ENCODE measurements around the gene ELP2.

ELP2 gene

DNA sequence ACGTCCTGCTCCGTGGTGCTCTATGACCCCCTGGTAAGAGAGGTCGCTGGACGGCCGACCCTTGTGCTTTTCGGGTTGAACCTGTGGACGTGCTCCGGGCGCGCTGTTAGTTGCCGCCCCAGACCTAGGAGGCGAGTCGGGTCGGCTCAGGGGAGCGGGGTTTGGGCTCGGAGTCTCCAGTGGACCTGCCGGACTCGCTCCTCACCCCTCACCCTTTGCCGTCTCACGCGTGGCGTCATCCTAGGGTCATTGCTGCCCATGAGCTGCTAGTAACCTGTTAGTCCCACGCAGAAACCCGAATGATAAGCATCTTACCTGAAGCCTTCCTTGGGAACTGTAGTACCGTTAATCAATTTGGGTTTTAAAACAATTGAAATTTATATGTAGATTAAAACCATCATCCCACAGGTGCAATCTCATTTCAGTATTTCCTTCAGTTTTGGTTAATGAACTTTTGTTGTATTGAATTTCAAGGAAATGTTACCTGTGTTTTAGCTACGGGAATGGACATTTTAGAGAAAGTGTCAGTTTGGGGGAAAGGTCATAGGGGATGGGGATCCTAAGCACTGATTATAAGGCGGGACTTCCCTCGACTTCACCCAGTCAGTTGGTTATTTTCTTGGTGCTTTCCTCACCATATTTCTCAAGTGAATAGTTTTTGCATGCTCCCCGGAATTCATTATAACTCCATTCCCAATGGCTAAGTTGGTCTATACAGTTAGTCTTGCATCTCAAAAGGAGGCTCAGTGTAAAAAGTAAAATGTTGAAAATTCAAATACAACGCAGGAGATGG is 536 bp downstream of the ELP2 start:
- peak overlapping the region; percentile 98 for H3K4me3 ChIP-seq (ENCODE audit: control insufficient read depth, low read depth, low read length)
- no peak for DNase-seq (ENCODE audit: low read depth)

DNA sequence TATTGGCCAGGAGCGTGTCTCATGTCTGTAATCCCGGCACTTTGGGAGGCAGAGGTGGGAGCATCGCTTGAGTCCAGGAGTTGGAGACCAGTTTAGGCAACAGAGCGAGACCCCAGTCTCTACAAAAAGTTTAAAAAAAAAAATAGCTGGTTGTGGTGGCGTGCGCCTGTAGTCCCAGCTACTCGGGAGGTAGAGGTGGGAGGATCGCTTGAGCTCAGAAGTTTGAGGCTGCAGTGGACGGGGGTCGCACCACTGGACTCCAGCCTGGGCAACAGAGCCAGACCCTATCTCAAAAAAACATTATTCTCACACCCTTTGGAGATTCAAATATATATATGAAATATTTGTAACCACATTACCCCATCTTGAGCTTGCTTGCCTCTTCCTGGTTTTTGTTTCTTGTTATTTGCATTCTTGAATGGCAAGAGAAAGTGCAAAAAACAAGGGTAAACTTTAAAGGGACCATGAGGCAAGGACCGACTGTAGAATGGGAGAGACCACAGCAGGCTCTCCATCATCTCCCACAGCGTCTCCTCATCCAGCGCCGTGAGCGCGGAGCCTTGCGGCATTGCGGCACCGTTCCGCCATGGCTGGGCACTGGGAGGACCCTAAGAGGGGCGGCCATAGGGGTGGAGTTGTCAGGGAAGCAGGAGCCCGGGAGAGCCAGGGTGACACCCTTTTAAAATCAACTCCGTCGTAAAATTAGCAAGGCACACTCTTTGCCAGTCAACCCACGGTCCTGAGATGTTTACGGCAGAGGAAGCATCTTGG is 1.4 kb downstream of the ELP2 start:
- TF ChIP-seq, protein P1, sequence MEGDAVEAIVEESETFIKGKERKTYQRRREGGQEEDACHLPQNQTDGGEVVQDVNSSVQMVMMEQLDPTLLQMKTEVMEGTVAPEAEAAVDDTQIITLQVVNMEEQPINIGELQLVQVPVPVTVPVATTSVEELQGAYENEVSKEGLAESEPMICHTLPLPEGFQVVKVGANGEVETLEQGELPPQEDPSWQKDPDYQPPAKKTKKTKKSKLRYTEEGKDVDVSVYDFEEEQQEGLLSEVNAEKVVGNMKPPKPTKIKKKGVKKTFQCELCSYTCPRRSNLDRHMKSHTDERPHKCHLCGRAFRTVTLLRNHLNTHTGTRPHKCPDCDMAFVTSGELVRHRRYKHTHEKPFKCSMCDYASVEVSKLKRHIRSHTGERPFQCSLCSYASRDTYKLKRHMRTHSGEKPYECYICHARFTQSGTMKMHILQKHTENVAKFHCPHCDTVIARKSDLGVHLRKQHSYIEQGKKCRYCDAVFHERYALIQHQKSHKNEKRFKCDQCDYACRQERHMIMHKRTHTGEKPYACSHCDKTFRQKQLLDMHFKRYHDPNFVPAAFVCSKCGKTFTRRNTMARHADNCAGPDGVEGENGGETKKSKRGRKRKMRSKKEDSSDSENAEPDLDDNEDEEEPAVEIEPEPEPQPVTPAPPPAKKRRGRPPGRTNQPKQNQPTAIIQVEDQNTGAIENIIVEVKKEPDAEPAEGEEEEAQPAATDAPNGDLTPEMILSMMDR (IDR thresholded peaks at IDR 0.05; ENCODE audit: control insufficient read depth, insufficient read depth, low read depth, low read length, missing control alignments), result no peak
- DNase-seq (ENCODE audit: low read depth), result no peak
- H3K4me3 ChIP-seq (ENCODE audit: control insufficient read depth, low read depth, low read length), result peak overlapping the region; percentile 98

More for the DNA sequence above, 536 bp downstream of the ELP2 start:
- TF ChIP-seq, protein P1 (IDR thresholded peaks at IDR 0.05; ENCODE audit: control insufficient read depth, insufficient read depth, low read depth, low read length, missing control alignments), result no peak

DNA sequence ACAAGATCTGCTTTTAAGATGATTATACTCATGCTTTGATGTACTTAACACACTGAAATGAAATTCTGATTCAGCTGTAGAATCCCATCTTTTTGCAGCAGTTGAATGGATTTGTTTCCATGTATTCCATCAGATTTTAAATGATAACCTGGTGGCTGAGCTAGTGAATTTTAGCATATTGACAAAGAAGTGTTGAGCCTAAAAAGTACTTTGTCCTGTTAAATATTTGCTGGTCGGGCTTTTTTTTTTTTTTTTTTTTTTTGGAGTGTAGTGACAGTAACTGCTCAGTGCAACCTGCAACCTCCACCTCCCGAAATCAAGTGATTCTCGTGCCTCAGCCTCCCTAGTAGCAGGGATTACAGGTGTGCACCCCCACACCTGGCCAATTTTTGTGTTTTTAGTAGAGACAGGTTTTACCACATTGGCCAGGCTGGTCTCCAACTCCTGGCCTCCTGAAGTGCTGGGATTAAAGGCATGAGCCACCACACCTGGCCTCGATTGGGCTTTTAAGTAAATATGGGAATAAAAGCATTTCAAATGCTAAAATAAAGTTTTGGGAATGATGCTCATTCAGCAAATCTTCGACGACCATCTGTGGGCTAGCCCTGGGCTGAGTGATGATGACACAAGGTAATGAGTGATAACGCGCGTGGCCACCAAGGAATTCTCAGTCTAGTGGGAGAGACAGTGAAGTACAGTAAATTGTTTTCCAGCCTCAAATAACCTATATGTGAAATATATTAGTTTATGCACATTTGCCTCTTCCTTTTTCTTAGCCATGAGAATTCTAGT is 2.2 kb downstream of the ELP2 start:
- peak overlapping the region; percentile 98; the same call in 1 of the 2 replicates for H3K4me3 ChIP-seq (ENCODE audit: control insufficient read depth, low read depth, low read length)
- TF ChIP-seq, protein P1 (IDR thresholded peaks at IDR 0.05; ENCODE audit: control insufficient read depth, insufficient read depth, low read depth, low read length, missing control alignments), result no peak
- DNase-seq (ENCODE audit: low read depth), result no peak

DNA sequence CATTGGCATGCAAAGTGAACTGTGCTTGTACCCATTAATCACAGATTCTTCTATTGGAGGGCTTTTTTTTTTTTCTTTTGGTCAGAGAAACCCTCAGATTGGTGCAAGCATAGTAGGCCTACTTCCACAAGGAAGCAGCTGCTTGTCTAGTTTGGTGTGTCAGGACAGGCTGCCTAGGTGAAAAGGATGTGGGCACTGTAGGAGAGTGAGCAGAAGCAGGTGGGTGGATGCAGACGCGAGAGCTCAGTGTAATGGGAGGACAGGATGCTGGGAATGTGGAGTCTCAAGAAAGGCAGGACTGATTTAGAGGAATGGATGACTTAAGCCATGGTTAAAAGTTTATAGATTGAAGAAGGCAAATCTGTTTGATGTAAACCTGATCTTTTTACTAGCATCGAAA is 3.1 kb downstream of the ELP2 start:
- no peak overlapping the region for H3K4me3 ChIP-seq (ENCODE audit: control insufficient read depth, low read depth, low read length)
- TF ChIP-seq, protein P1 (IDR thresholded peaks at IDR 0.05; ENCODE audit: control insufficient read depth, insufficient read depth, low read depth, low read length, missing control alignments), result no peak
- DNase-seq (ENCODE audit: low read depth), result no peak

DNA sequence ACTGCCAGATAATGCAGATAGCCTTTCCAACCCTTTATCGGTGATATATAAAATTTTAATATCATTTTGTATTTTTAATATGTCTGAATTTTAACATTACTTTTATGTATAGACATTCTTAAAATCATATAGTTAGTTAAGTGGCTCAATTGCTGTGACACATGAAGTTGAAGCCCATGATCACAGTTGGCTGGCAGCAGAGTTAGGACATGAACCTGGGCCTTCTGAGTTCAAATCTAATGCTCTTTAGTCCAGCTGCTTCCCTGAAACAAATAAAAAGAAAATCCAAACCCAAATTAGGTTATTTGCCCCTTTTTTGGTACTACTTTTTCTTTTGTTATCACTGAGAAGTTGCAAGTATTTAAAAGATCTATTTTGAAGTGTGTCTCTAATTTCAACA is 5.6 kb downstream of the ELP2 start:
- TF ChIP-seq, protein P1 (IDR thresholded peaks at IDR 0.05; ENCODE audit: control insufficient read depth, insufficient read depth, low read depth, low read length, missing control alignments), result no peak
- no peak overlapping the region for H3K4me3 ChIP-seq (ENCODE audit: control insufficient read depth, low read depth, low read length)
- no peak for DNase-seq (ENCODE audit: low read depth)

DNA sequence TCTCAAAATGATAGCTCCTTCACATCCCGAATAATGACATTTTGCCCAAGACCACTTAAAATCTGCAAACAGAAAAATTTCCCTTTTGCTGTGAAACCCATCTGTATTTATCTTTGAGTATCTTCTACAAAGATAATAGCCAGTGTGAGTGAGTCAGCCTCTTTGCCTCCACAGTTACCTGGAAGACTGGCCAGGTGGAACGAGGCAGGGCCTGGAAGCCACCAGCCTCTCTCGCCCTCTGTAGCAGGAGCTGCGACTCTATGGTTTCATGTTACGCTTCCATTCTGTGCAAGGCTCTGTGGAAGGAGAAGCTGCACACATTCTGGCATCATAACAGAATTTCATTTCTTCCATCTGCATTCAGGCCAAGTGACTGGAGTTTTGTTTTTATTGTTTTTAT is 9.5 kb downstream of the ELP2 start:
- no peak overlapping the region for H3K4me3 ChIP-seq (ENCODE audit: control insufficient read depth, low read depth, low read length)
- TF ChIP-seq, protein P1 (IDR thresholded peaks at IDR 0.05; ENCODE audit: control insufficient read depth, insufficient read depth, low read depth, low read length, missing control alignments), result no peak
- no peak for DNase-seq (ENCODE audit: low read depth)
